Fibroblast of lung (primary cell): ENCODE data around the gene SLC17A6.

ENCODE experiments used
- CTCF ChIP-seq, 2 donors: IDR thresholded peaks in 1 of 2; conservative IDR thresholded peaks in 1 of 2; 1 replicate in 1 of 2; 2 replicates in 1 of 2; pipeline ENCODE4 v1.5.1; 2011 to 2012; ENCODE audit warnings: low read length in 2 of 2, control low read depth in 1 of 2, inconsistent platforms in 1 of 2, low read depth in 1 of 2, mild to moderate bottlenecking in 1 of 2
- EZH2 ChIP-seq: IDR thresholded peaks from 2 replicates; pipeline ENCODE4 v1.5.1; 2012; ENCODE audit warnings: low read length, control low read depth, mild to moderate bottlenecking; ENCODE audit errors: missing control alignments

GRCh38 chr11:22405377-22405776 lies 67.2 kb downstream of the SLC17A6 start:
- no peak for TF ChIP-seq CTCF (conservative IDR thresholded peaks at IDR 0.05 in 1 of 2, IDR thresholded peaks at IDR 0.05 in 1 of 2; ENCODE audit: low read depth in 1 of 2, low read length in 2 of 2)
- no peak for TF ChIP-seq EZH2
